Testis (tissue), 3 donors: Measurements from ENCODE around the gene GRIK2. TPM values are rescaled to one million over a fixed set of nuclear protein-coding genes. Genes with fewer than 3 reads are reported as not detected.

Experiments used
- DNase-seq: peaks from one replicate; pipeline ENCODE4 v3.0.0-alpha.2; 2019
- H3K27ac ChIP-seq, 2 donors: fragments of 200-600 bp; sonication (generic); one replicate each; pipeline ENCODE4 v1.5.1; 2019
- H3K27me3 ChIP-seq: fragments of 200-600 bp; sonication (generic); one replicate; pipeline ENCODE4 v1.5.1; 2019
- H3K36me3 ChIP-seq: fragments of 200-600 bp; sonication (generic); one replicate; pipeline ENCODE4 v1.5.1; 2017; ENCODE audit warnings: low read depth; ENCODE audit errors: missing control alignments
- H3K4me1 ChIP-seq: fragments of 200-600 bp; sonication (generic); one replicate; pipeline ENCODE4 v1.5.1; 2019
- H3K4me3 ChIP-seq, 2 donors: fragments of 200-600 bp; sonication (generic); one replicate each; pipeline ENCODE4 v1.5.1; 2017 to 2019
- H3K9me3 ChIP-seq: fragments of 200-600 bp; sonication (generic); one replicate; pipeline ENCODE4 v1.5.1; 2017
- POLR2A ChIP-seq: fragments of 450-650 bp; IDR thresholded peaks from one replicate; pipeline ENCODE4 v1.6.1; 2017; ENCODE audit warnings: antibody characterized with exemption, mild to moderate bottlenecking, moderate library complexity
- whole genome bisulfite sequencing, 2 donors: methylation state at CpG; one replicate each; pipeline ENCODE4 v1.1.5; 2018; 5-methylcytosine and 5-hydroxymethylcytosine counted together
- intact Hi-C: fragments of 100-400 bp; cut with DNase I; formaldehyde crosslinking; loops from one replicate; pipeline ENCODE4 v1.15.1; 2023; ENCODE audit warnings: low total_unique reads
- polyA plus RNA-seq: library from polyadenylated mRNA; stranded (reverse); fragments of 350-450 nt; fragmentation: Illumina TruSeq; extraction: RNeasy Lipid Tissue Mini Kit (QIAGEN cat#74804); gene quantifications from one replicate; pipeline ENCODE4 v1.2.3, GENCODE V29; 2014; ENCODE audit warnings: low read depth, low replicate concordance; ENCODE audit not compliant: insufficient read depth
- total RNA-seq, 2 donors: library from RNA; depleted of rRNA; stranded (reverse); fragments of >200 nt; gene quantifications; one replicate each; pipeline ENCODE4 v1.2.3, GENCODE V29; 2016
- TF ChIP-seq, protein P1 (sequence below), 3 experiments: fragments of 450-650 bp in 2 of 3; fragments of 200-600 bp in 1 of 3; sonication (generic) in 1 of 3; IDR thresholded peaks; one replicate each; pipeline ENCODE4 v1.5.1; 2016 to 2019; ENCODE audit warnings: antibody characterized with exemption in 3 of 3, mild to moderate bottlenecking in 2 of 3, moderate library complexity in 1 of 3

Gene GRIK2
- total and polyA plus RNA-seq, 3 donors from 2014 or later = 1.1 to 23.5 (median 12.4) TPM

- H3K4me1 ChIP-seq = peaks cover 3% of the 10 kb centered on the region
- H3K27me3 ChIP-seq = no peaks in the 10 kb centered on the region
- no peaks in the 10 kb centered on the region for H3K9me3 ChIP-seq
- no peaks in the 10 kb centered on the region for H3K36me3 ChIP-seq
- TF ChIP-seq, protein P1, sequence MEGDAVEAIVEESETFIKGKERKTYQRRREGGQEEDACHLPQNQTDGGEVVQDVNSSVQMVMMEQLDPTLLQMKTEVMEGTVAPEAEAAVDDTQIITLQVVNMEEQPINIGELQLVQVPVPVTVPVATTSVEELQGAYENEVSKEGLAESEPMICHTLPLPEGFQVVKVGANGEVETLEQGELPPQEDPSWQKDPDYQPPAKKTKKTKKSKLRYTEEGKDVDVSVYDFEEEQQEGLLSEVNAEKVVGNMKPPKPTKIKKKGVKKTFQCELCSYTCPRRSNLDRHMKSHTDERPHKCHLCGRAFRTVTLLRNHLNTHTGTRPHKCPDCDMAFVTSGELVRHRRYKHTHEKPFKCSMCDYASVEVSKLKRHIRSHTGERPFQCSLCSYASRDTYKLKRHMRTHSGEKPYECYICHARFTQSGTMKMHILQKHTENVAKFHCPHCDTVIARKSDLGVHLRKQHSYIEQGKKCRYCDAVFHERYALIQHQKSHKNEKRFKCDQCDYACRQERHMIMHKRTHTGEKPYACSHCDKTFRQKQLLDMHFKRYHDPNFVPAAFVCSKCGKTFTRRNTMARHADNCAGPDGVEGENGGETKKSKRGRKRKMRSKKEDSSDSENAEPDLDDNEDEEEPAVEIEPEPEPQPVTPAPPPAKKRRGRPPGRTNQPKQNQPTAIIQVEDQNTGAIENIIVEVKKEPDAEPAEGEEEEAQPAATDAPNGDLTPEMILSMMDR (IDR thresholded peaks at IDR 0.05) = no peak
- TF ChIP-seq POLR2A = no peak
- H3K27ac ChIP-seq = no peak overlapping the region
- H3K4me3 ChIP-seq = peak overlapping the region in 1 of 2 donors; percentile 29
- intact Hi-C loops = no loop called here
- DNase-seq = no peak
- 1 to 3% methylated on average over 19 to 38 of the region's 50 CpGs for WGBS, 2 donors
Observed at GRCh38 chr6:101401792-101402621, 8.5 kb downstream of the GRIK2 start.

DNA sequence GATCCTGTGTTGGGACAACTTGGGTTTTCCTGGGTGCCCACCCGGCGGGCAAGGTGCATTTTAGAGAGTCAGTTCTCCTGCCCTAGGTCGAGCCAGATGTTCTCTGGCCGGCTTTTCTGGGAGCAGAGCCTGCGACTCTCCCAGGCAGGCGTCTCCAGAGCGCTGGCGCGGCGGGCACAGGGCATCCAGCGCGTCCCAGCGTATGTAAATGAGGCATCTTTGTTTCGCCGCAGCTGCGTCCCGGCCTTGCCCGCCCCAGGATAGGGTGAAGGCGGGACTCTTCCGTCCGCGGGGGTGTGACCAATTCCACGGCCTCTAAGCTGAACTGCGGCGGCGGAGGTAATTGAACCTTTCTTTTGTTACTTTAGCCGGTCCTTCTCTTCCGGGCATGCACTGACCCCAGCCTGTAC, 9.1 kb downstream of the GRIK2 start:
- Histone ChIP-seq H3K4me3 (peak overlapping the region in 1 of 2 donors; percentile 29), H3K27ac (no peak overlapping the region), H3K9me3 (no peaks in the 10 kb centered on the region), H3K27me3 (no peaks in the 10 kb centered on the region), H3K4me1 (peaks cover 3% of the 10 kb centered on the region), H3K36me3 (no peaks in the 10 kb centered on the region)
- 1% methylated on average over 28 of the region's 28 CpGs for WGBS, 2 donors
- TF ChIP-seq, protein P1 (IDR thresholded peaks at IDR 0.05) = no peak
- TF ChIP-seq POLR2A = no peak
- DNase-seq = peak; percentile 44
- intact Hi-C loops = no loop called here

DNA sequence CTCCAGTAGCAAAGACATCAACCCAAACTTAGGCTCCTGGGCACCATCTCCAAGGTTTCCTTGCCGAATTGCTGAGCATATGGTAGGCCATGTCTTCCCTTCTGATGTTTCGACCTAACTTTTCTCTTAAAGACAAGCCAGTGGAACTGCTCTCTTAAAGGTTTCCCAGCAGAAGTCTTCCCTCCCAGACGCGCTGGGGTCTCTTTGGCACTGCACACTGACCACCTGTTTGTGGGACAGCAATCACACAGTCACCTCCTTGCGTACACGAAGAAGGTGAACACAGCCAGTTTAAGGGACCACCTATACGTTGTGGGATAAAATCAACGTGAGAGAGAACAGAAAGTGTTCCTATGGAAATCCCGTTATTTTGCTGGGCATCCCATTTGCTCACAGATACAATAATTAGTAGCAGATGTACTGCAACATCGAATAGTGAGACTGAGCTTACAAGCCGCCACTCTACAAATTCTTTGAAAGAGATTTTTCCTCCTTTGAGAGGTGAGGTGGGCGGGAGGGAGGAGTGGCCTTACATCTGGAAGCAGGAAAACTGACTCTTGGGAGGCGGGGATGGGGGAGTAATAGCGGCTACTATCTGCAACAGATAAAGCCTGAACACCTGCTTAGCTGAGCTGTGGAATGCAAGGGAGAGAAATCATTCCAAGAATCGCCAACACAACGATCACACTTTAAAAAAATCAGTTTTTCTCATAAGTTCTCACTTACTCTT, 9.9 kb downstream of the GRIK2 start:
- 18 to 26% methylated on average over 16 of the region's 16 CpGs for whole genome bisulfite sequencing, 2 donors
- Histone ChIP-seq H3K9me3 (no peaks in the 10 kb centered on the region), H3K36me3 (no peaks in the 10 kb centered on the region), H3K4me1 (peaks cover 3% of the 10 kb centered on the region), H3K4me3 (peak overlapping the region in 1 of 2 donors; percentile 29), H3K27ac (no peak overlapping the region), H3K27me3 (no peaks in the 10 kb centered on the region)
- TF ChIP-seq, protein P1 (IDR thresholded peaks at IDR 0.05) = no peak
- no peak for TF ChIP-seq POLR2A
- intact Hi-C loops = no loop called here
- DNase-seq = no peak

DNA sequence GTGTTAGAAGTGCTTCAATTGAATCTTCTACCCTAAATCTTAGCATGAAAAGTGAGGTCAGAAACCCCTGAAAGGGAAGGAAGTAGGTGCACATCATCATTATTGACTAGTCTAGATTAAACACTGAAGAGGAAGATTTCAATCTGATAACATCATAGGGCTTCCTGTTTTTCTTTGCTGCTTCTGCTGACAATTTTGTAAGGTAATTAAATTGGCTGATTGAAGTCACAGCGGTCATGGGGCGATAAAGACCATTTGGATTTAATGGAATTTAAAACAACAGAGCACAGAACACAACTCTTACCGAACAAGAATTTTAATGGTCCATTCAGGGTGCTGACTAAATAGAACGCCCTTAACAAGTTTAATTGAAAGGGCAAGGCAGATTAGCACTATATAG, 11.3 kb downstream of the GRIK2 start:
- Histone ChIP-seq H3K4me3 (no peak overlapping the region), H3K27me3 (no peaks in the 10 kb centered on the region), H3K36me3 (no peaks in the 10 kb centered on the region), H3K9me3 (no peaks in the 10 kb centered on the region), H3K27ac (no peak overlapping the region), H3K4me1 (peaks cover 3% of the 10 kb centered on the region)
- WGBS, 2 donors = 66 to 80% methylated on average over 4 of the region's 4 CpGs
- no peak for DNase-seq
- intact Hi-C loops = no loop called here
- no peak for TF ChIP-seq POLR2A
- TF ChIP-seq, protein P1 (IDR thresholded peaks at IDR 0.05) = no peak
